ENCODE results near the gene ZNF84.

DNA sequence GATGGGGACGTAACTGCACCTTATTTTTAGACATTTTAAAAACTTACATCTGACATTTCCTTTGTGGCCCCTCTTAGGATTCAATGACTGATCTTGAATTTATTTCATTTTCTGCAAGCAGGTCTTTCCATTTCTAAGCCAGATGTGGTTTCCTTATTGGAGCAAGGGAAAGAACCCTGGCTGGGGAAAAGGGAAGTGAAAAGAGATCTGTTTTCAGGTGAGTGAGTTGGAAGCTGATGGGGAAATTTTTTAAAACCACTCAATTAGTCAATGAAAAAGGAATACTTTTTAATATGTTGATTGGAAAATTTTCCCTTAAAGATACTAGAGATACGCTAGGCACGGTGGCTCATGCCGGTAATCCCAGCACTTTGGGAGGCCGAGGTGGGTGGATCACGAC, 46.0 kb downstream of the ZNF84 start:
- no peak for TF ChIP-seq POLR2AphosphoS5 (IDR thresholded peaks at IDR 0.05; ENCODE audit: borderline replicate concordance, low read depth, low read length)
- TF ChIP-seq EZH2 (IDR thresholded peaks at IDR 0.05): no peak
